ENCODE results near the gene HCAR1.
"Not testable (repeated sequence)": the region's sequence is repeated elsewhere in the genome, so short reads cannot be mapped to it uniquely, and the experiment has no call there.

The HCAR1 gene

GRCh38 chr12:122691566-122691965 is 39.1 kb downstream of the HCAR1 start:
- no peak for DNase-seq (ENCODE audit: low read depth in 2 of 2)
- TF ChIP-seq, protein P1, sequence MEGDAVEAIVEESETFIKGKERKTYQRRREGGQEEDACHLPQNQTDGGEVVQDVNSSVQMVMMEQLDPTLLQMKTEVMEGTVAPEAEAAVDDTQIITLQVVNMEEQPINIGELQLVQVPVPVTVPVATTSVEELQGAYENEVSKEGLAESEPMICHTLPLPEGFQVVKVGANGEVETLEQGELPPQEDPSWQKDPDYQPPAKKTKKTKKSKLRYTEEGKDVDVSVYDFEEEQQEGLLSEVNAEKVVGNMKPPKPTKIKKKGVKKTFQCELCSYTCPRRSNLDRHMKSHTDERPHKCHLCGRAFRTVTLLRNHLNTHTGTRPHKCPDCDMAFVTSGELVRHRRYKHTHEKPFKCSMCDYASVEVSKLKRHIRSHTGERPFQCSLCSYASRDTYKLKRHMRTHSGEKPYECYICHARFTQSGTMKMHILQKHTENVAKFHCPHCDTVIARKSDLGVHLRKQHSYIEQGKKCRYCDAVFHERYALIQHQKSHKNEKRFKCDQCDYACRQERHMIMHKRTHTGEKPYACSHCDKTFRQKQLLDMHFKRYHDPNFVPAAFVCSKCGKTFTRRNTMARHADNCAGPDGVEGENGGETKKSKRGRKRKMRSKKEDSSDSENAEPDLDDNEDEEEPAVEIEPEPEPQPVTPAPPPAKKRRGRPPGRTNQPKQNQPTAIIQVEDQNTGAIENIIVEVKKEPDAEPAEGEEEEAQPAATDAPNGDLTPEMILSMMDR (IDR thresholded peaks at IDR 0.05; ENCODE audit: low read depth, low read length): no peak
- H3K4me3 ChIP-seq (replicated peaks in 1 of 2; ENCODE audit: low read depth in 2 of 2, low read length in 2 of 2): no peak overlapping the region

GRCh38 chr12:122688291-122688690 is 42.4 kb downstream of the HCAR1 start:
- TF ChIP-seq, protein P1 (IDR thresholded peaks at IDR 0.05; ENCODE audit: low read depth, low read length): no peak
- no peak overlapping the region for H3K4me3 ChIP-seq (replicated peaks in 1 of 2; ENCODE audit: low read depth in 2 of 2, low read length in 2 of 2)
- no peak for DNase-seq (ENCODE audit: low read depth in 2 of 2)

DNA sequence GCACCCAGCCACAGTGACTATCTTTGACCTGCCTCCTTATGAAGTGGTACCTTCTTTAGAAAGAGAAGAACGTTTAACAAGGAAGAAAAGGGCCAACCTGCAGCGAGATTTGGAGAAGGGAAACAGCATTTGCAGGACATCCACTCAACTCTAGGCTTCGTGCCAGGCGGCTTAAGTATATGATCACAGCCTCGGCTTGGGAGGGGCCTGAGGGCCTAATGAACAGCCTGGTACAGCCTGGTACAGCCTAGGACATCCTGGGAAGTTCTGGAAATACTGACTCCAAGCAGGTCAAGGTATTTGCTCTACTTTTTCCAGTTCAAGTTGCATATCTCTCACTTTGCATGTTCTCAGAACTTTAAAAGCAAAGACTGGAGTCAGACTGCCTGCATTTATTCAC is 43.6 kb downstream of the HCAR1 start:
- TF ChIP-seq, protein P1 (IDR thresholded peaks at IDR 0.05; ENCODE audit: low read depth, low read length): no peak
- peak in 1 of 2 donors; percentile 53 for DNase-seq (ENCODE audit: low read depth in 2 of 2)
- no peak overlapping the region for H3K4me3 ChIP-seq (replicated peaks in 1 of 2; ENCODE audit: low read depth in 2 of 2, low read length in 2 of 2)

- no peak overlapping the region for H3K4me3 ChIP-seq (replicated peaks in 1 of 2; ENCODE audit: low read depth in 2 of 2, low read length in 2 of 2)
- no peak for DNase-seq (ENCODE audit: low read depth in 2 of 2)
- TF ChIP-seq, protein P1 (IDR thresholded peaks at IDR 0.05; ENCODE audit: low read depth, low read length): no peak
Observed at GRCh38 chr12:122686538-122686937, 44.1 kb downstream of the HCAR1 start.

GRCh38 chr12:122684297-122684813 is 46.3 kb downstream of the HCAR1 start:
- TF ChIP-seq, protein P1 (IDR thresholded peaks at IDR 0.05; ENCODE audit: low read depth, low read length): no peak
- DNase-seq (ENCODE audit: low read depth in 2 of 2): no peak
- no peak overlapping the region for H3K4me3 ChIP-seq (replicated peaks in 1 of 2; ENCODE audit: low read depth in 2 of 2, low read length in 2 of 2)

DNA sequence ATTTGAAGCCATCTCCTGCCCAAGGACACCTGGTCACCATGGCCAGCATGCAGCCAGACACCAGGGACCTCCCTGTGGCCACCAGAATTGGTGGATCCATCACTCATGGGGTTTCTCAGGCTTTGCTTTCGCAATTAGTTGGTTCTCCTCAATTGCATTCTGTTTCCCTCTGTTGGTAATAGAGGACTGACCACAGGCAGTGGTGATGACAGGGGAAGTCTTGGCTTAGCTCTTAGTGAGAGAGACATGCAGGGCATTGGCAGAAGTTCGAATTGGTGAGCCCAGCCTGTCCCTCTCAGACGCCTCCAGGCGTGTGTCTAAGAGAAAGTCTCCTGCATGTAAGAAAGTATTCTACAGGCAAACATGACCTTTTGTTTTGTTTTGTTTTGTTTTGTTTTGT is 48.8 kb downstream of the HCAR1 start:
- DNase-seq (ENCODE audit: low read depth in 2 of 2): peak; percentile 60 to 79
- TF ChIP-seq, protein P1 (IDR thresholded peaks at IDR 0.05; ENCODE audit: low read depth, low read length): no peak
- no peak overlapping the region for H3K4me3 ChIP-seq (replicated peaks in 1 of 2; ENCODE audit: low read depth in 2 of 2, low read length in 2 of 2)

GRCh38 chr12:122680989-122681388 is 49.7 kb downstream of the HCAR1 start:
- not testable (repeated sequence) for H3K4me3 ChIP-seq (replicated peaks in 1 of 2; ENCODE audit: low read depth in 2 of 2, low read length in 2 of 2); DNase-seq (ENCODE audit: low read depth in 2 of 2)

DNA sequence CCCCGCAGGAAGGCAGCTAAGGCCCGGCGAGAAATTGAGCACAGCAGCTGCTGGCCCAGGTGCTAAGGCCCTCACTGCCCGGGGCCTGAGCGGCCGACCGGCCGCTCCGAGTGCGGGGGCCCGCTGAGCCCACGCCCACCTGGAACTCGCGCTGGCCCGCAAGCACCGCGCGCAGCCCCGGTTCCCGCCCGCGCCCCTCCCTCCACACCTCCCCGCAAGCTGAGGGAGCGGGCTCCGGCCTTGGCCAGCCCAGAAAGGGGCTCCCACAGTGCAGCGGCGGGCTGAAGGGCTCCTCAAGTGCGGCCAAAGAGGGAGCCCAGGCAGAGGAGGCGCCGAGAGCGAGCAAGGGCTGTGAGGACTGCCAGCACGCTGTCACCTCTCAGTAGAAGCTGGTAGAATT is 53.9 kb downstream of the HCAR1 start:
- not testable (repeated sequence) for DNase-seq (ENCODE audit: low read depth in 2 of 2); H3K4me3 ChIP-seq (replicated peaks in 1 of 2; ENCODE audit: low read depth in 2 of 2, low read length in 2 of 2)
